HG03571 (cell line): ENCODE measurements around the gene ZFP3.
"Not testable (repeated sequence)": the region's sequence is repeated elsewhere in the genome, so short reads cannot be mapped to it uniquely, and the experiment has no call there.

Experiments used
- ATAC-seq: cut with Tn5 transposase; IDR thresholded peaks from one replicate; pipeline ENCODE4 v1.9.1; 2021; ENCODE audit not compliant: unreplicated experiment

Gene ZFP3

DNA sequence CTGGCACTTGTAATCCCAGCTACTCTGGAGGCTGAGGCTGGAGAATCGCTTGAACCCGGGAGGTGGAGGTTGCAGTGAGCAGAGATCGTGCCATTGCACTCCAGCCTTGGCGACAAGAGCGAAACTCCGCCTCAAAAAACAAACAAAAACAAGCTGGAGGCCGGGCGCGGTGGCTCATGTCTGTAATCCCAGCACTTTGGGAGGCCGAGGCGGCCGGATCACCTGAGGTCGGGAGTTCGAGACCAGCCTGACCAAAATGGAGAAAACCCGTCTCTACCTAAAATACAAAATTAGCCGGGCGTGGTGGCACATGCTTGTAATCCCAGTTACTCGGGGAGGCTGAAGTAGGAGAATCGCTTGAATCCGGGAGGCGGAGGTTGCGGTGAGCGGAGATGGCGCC lies 992 bp upstream of the ZFP3 start:
- not testable (repeated sequence) for ATAC-seq

DNA sequence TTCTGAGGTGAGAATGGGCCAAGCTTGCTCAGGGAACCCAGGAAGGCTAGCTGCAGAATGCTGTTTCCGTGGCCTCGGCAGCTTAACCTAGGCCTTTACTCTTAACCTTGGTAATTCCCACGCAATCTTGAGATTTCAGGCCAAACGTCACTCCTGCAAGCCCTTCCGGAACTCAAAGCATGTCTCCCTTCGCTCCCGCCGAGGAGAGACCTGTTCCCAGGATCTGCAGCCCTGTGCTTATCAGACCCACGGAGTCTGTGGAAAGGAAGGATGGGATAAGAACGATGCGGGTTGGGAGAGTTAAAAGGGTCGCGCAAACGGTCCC lies 524 bp upstream of the ZFP3 start:
- ATAC-seq: no peak

DNA sequence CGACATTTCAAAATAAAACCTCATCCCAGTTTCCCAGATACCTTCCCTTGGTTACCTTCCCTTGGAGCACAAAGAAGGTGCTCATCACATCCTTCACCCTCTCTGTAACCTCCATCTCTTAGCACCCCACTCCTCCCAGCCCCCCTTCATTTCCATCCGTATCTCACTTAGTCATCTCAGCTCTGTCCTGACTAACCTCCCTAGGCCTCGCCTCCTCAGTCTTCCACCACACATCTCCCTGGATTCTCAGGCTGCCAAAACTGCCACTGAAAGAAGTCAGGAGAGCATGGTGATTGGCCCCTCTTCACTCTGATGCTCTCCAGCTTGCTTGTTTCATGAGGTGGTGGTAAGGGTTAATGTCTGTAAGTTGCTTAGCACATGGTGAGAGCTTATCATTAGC lies 2.3 kb downstream of the ZFP3 start:
- no peak for ATAC-seq

DNA sequence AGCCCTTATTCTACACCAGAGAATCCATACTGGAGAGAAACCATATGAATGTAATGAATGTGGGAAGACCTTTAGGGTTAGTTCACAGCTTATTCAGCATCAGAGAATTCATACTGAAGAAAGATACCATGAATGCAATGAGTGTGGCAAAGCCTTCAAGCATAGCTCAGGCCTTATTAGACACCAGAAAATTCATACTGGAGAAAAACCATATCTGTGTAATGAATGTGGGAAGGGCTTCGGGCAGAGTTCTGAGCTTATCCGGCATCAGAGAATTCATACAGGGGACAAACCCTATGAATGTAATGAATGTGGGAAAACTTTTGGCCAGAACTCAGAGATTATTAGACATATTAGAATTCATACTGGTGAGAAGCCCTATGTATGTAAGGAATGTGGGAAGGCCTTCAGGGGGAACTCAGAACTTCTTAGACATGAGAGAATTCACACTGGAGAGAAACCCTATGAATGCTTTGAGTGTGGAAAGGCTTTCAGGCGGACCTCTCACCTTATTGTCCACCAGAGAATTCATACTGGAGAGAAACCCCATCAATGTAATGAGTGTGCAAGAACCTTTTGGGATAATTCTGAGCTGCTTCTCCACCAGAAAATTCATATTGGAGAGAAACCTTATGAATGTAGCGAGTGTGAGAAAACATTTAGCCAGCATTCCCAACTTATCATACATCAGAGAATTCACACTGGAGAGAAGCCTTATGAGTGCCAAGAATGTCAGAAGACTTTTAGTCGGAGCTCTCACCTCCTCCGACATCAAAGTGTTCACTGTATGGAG lies 14.1 kb downstream of the ZFP3 start:
- no peak for ATAC-seq

DNA sequence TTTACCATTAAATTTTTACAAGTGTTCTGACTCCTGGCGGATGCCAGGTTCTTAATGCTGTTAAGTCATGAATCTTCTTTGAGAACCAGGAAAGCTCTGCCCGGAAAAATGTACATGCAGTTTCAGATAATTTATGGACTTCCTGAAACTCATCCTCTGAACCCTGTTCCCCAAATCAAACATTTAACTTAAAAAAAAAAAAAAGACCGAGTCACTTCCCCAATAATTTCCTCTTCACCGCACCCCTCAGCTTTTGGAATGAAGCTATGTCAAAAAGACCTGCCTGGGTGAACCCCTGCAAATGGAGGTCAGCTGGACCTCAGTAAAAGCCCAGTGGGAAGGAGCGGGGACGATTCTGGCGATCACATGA lies 18.4 kb downstream of the ZFP3 start:
- no peak for ATAC-seq

DNA sequence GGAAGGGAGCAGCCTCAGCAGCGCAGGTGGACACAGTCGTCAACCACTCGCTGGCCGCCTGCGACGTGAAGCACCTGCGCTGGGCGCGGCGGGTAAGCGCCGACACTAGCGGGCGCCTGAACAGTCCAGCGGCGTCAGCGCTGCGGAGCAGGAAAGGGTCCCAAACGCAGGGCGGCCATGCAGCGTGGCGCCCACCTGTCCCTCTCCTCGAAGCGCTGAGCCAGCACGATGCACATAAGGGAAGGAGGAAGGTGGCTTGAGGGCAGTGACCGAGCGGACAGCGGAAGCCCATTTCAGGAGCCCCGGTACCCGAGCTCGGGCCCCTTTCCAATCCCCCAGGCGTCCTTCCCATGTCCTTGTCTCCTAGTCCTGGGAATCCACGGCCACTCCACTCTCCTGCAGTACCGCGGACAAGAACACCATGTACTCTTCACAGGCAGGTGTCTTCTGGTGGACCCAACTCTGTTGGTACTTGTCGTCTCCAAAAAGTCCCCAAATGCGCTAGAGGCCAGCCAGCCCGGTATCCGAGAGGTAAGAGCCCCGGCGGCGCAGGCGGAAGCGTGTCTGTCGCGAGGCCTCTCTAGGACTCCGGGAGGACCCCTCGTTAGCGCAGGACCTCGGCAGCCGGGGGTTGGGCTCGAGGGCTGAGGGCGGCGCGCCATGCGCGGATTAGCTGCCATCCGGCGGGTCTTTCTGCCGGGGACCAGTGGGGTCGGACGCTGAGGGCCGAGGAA lies 19.0 kb downstream of the ZFP3 start:
- ATAC-seq: no peak

DNA sequence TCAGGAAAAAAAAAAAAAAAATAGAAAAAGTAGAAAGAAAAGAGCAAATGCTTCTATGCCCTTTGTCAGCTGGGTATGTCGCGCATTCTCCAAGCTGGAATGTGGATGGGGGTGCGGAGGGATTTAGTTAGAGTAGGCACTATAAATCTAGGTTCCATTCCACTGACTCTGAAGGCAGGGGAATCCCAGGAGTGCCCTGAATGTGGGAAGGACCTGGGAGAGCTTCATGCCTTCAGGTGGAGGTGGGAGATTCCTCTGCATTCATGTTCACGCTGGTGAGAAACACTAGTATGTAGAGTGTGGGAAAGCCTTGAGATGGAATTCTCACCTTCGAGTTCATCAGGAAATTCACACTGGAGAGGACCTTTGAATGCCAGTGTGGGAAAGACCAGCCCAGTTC lies 21.0 kb downstream of the ZFP3 start:
- ATAC-seq: no peak

DNA sequence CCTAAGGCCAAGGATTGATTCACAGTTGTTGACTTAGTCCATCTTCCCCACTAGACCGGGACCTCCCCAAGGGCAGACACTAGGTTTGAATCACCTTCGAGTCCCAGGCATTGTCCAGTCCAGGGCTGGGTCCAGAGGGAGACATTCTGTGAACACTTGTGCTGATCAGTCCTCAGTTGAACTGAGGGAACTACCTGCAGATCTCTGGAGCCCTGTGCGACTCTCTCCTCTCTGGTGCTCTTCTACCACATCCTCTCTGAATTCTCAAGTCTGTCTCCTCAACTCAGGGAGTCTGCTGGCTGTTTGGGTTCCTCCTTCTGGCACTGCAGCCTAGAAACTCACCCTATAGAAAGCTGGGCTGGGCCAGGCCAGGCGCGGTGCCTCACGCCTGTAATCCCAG lies 22.6 kb downstream of the ZFP3 start:
- ATAC-seq: no peak

DNA sequence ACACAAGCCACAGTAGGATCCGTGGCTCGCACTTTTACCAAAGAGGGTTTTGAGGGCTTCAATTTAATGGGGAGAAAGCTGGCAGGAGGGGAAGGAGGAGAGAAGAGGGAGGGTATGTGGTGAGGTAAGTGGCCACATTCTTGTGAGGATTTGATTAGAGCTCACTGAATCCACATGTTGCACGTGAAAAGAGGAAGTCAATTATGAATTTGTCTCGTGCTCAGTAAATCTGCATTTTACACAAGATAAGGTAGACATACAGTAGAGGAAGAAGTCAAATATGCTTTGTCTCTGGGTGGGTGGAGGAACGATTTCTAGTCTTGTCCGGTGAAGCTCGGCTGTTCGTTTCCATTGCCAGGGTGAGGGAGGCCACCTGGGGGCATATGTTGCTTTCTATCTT lies 32.5 kb downstream of the ZFP3 start:
- no peak for ATAC-seq

DNA sequence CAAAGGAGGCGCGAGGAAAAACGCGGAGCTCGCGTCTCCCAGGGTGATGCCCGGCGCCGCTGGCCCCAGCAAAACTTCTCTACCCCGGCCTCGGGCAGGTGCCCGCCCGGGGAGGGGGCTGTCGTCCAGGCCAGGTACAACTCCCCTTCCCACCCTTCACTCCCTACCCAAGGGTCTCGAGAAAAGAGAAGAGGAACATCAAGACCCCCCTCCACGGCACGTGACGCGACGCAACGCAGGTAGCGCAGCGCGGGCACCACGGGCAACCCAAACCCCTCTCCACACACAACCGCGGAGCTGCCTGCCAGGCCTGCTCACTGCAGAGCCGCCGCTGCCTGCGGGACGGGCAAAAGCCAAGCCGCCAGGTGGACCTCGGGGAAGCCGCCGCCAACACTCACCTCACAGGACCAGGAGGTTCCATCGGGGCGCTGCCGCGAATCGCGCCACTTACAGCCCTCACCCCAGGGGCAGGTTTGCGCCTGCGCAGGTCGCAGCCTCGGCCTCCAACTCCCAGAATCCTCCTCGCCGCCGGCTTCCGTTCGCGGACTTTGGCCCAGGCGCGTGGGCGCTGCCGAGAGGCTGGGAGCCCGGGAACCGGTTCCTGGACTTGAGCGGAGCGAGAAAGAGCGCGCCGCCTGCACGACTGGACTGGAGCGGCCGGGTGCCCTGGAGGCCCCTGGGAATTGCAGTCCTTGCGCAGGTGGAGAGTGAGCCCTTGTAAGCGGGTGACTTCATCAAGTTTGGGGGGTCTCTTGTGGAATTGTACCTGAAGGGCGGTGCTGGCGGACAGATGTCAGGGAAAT lies 33.3 kb downstream of the ZFP3 start, which contains the start of gene ZNF232:
Gene ZNF232, minus strand, starts transcription at position 477 of the 803 bp plus-strand sequence. Its CDS starts 56 bp downstream, at position 421.
- peak; percentile 77 for ATAC-seq

DNA sequence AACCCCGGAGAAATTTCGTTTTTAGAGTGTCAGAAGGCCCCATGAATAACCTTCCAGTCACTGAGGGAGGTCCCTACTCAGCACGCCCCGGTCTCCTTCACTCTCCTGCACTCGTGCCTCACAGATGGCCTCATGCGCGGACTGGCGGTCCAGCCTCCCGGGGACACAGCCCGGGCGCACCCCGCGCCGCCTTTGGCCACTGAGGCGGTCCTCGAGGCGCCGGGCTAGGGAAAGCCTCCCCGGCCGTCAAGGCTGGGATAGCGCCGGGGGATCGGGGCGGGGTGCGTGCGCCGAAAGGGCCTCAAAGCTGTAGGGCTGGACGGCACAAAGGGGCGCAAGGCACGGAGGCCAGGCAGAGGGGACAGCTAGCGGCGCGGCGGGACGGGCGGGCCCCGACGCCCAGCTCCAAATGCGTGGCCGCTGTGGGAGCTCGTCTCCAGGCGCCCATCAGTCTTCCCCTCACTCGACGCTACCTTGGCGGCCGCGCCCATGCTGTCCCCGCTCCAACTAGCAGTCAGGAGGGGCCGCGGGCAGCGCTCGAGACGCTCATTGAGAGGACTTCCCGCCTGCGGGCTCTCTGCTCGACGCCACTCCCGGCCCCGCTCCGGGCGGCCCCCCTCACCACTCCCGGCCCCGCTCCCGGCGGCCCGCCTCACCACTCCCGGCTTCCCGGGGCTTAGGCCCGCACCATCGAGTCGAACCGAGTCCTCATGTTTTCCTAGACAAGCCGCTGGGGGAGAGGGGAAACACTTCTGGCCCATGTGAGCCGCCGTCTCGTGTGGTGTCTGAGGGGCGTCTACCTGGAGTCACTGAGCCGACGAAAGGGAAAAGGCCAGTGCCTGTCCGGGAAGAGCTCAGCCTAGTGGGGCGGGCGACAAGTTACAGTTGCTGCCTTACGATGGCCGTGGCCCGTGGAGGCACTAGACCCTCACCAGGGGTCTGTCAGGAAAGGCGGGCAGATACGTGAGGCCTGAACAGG lies 37.7 kb downstream of the ZFP3 start, which contains the start of gene USP6:
Gene USP6, plus strand, starts transcription at position 360 of the 979 bp plus-strand sequence. CDS start 14,336 bp downstream, outside the sequence.
- ATAC-seq: no peak

DNA sequence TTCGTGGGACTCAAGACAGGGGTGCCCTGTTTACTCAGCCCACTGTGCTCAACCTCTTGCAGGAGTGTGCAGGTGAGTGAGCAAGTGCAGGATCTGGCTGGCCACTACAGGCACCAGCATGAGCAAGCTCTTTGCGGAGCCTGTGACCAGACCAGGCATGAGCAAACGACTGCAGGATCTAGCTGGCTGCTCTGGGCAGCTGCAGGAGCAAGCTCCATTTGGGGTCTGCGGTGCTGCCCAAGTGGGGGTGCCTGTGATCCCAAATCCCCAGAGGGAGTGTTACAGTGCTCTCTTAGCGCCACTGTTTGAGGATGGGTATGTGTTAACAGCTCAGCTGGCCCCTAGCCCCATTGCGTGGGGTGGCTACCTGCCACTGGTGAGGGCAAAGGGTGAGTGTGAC lies 40.0 kb downstream of the ZFP3 start:
- ATAC-seq: no peak

DNA sequence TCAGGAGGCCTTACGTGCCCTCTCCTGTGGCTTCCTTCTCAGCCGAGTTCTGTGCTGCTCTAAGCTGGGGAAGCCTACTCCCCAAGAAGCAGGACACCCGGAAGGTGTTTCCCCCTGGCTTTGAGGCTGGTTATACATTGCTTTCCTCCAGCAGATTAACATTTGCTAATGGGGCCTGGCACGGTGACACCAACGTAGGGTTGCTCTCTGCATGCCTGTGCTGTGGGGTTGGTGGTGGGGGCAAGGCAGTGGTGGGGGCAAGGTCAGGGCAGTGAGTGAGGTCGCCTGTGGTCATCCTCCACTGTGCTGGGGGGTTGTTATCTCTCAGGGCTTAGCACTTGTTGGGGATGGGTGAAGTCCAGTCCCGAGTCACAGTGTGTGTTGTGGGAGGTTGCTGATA lies 41.8 kb downstream of the ZFP3 start:
- ATAC-seq: no peak

DNA sequence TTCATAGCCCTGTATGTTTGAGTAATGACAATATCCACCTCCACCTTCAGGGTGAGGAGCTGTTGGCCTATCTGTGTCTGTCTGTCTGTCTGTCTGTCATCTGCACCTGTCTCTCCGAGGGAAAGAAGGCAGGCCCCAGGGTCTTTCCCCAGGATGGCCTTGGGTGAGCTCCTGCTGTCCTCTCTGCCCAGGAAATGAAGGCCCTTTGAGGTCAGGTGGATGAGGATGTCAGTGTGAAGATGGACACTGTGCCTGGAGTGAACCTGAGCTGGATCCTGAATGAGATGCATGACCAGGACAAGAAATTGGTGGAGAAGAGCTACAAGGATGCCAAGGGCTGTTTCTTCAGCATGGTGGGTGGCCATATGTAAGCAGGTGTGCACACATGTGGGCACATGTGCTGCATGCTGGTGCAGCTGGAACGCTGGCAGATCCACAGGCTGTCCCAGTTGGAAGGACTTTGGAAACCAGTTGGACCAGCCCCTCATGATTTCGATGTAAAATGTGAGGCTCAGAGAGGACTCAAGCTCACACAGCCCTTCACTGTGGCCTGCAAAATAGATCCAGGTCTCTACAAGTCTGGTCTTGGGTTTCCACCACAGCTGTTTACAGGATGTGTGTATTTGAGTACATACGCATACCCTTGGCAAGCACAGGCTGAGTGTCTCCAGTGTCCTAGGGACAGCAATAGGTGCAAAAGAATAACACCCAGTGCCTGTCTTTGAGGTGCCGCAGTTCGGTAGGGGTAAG lies 42.3 kb downstream of the ZFP3 start:
- ATAC-seq: not testable (repeated sequence)

DNA sequence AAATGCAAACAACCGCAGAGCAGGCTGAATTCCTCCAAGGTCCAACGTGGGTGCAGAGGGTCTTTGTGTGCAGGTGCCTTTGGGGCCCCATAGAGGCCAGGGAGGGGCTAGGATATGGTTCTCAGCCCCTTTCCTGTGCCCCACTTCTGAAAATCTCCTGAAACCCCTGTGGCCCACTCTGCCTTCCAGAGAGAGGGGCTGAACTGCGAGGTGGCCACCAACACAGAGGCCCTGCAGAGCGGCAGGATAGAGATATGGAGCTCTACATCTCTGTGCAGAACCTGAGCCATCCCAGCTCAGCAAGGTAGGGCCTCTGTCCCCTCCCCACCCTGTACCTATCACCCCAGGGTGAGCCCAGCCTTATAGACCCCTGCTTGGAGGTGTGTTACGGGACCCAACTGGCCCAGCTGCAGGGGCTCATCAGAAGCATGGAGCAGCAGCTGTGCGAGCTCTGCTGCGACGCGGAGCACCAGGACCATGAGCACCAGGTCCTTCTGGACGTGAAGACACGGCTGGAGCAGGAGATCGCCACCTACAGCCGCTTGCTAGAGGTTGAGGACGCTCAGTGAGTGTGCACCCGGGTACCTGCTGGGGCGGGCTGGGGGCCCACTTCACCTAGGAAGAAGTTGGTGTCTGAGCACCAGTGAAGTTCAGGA lies 43.0 kb downstream of the ZFP3 start:
- ATAC-seq: no peak

DNA sequence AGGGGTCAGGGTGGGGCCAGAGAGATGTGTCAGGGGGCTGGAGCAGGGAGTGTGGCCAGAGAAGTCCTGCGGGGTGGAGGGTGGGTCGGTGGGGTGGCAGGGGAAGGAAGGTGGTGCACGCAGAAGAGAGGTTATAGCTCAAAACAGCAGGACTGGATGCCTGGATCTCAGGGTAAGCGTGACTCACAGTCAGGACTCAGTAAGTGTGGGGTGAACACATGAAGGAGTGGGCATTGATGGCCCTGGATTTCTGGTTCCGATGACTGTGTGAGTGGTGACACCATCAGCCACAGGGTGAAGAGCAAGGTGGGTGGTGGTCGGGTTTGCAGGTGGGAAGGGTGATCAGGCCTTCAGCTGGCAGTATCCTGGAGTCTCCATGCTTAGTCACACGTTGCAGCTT lies 43.8 kb downstream of the ZFP3 start:
- not testable (repeated sequence) for ATAC-seq

DNA sequence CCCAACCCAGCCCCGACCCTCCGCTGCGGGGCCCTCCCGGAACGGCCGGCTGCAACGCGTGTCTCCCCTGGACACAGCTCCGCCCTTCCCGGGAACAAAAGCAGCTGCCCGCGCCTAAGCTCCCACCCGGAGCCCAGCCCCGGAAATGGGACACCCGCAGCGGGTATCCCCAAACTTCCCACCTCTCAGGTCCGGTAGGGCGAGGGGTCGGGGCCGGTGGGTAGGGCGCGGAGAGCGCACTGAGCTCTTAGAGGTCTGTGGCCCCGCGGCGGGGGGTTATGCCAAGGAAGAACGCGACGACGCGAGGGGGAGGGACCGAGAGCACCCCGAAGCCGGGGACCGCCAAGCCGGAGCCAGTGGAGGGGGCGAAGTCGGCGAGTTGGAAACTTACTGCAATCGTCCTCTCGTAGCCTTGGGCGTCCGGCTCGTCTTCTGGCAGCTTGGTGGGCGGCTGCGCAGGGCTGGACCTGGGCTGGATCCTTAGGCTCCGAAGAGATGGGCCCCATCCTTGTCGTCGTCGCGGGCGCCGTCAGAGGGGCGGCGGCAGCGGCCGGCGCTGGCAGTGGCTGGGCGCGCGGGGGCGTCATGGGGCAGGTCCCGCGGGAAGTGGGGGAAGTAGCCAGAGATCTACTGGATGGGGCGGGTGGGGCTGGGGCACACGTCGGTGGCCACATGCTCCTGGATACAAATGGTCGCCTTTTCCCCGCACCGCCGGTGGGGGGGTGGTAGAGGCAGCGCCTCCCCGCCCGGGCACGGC lies 44.5 kb downstream of the ZFP3 start:
- no peak for ATAC-seq

DNA sequence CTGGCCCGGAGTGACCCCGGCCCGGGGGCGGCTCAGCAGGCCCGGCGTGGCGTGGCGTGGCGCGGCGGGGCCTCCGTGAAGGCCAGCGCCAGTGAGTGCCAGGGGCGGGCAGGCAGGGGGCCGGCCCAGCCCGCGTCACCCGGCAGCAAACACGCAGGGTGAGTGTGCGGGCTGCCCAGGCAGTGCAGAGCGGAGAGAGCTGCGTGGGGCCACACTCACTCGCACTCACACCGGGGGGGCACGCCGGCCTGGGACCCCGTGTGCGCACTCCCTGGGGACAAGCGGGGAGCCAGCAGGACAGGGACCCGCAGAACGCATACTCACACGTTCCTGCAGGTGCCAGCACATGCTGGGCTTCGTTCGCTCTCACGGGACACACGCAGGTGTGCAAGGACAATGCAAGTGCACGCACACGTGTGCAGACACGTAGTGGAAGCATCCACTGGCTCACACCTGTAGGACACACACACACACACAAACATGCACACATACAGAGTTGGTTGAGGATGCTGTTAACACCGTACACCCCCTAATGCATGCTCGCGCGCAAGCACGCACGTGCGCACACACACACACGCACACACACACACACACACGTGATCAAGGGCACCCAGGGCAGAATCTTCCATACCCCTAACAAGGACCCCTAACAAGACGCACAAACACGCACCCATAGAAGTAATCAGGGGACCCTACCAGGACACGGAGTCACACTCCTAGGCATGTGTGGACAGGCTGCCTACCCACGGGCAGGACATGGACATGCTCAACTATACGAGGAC lies 45.3 kb downstream of the ZFP3 start:
- ATAC-seq: no peak
